NCI-H1048 (cell line): Measurements from ENCODE around the gene DLGAP1.
"Not testable (repeated sequence)": the region's sequence is repeated elsewhere in the genome, so short reads cannot be mapped to it uniquely, and the experiment has no call there.

Source experiments
- DNase-seq: peaks from one replicate; lab custom pipeline; 2025; lab: John Stamatoyannopoulos, UW

Gene DLGAP1

DNA sequence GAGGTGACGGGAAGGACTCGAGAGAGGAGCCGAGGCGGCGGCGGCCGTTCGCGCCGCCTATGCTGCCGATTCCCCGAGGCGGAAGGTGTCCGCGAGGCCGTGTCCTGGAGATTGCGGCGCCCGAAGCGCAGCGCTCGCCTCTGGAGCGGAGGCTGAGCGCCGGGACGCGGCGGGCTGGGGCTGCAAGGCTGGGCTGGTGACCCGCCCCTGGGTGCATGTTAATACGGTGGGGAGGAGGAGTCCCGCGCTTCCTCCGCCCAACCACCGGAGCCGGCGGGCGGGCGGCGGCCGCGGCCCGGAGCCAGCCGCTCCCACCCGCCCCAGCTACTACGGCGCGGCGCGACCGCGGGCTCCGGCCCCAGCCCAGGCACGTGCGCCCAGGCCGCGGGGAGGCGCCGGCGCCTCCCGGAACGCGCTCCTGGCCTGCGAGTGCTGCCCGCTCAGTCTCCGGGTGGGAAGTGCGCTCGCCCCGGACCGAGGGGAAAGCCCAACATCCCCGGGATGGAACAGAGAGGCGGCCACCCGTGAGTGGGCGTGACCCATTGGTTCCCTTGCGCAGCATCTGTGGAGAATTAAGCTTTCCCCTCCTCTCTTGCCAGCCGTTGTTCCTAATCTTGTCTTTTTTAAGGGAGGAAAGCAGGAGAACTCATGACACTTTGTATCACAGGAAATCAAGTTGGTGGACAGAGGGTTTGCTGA, at the start of gene DLGAP1:
TSS of gene DLGAP1 (minus strand) at position 195 of the 699 bp plus-strand sequence.
- DNase-seq: no peak

DNA sequence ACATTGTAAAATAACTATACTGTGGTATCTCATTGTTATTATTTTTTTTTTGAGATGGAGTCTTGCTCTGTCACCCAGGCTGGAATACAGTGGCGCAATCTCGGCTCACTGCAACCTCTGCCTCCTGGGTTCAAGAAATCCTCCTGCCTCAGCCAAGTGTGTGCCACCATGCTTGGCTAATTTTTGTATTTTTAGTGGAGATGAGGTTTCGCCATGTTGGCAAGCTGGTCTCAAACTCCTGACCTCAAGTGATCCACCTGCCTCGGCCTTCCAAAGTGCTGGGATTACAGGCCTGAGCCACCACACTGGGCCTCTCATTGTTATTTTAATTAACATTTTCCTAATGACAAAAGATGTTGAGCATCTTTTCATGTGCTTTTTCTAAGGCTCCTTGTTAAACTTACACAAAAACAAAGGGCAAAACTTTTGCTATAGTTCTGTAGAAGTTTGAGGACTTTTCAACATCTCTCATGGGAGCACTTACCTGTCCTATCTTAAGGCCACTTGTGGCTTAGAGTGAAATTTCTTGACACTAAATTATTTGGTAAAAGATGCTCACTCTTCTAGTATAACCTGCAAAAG, 39.7 kb upstream of the DLGAP1 start:
- DNase-seq: not testable (repeated sequence)

DNA sequence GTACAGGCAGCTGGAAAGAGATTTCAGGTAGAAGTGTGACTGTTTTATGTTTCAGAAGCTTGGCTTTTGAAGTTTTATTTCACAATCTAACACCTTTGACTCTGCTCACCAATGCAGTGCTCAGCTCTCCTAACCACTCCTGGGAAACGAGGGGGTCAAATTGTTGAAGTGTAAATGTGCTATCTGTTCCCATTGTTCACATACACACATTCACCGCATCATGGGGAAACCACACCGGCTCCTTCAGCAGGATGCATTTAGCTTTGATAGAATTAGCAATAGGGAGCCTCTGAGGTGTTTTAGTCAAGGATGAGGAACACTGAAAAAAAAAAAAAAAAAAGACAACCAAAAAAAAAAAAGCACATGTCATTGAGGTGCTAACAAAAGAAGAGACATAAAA, 13.4 kb upstream of the DLGAP1 start:
- DNase-seq: no peak

DNA sequence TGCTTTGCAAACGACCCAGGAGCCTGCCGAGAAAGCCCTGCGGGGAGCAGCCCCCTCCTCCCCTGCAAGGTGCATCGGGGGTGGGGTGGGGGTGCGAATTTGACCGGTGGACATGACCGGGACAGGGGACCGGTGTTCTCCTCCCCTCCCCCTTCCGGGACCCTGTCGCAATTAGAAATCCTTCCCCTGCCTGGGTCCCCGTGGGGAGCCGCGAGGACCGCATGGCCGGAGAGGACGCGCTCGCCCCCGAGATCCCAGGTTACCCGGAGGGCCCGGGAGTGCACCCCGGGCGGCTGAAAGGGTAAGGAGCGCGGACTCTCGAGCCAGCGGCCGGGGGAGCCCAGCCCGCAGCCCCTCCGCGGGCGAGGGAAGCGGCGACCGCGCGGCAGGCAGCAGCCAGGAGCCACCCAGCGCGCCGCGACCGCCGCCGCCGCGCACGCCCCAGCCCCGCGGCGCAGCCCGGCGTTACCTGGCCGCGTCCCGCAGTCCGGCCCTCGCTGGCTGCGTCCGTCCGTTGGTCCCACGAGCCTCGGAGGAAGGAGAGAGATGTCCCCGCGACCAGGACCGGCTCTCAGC, 482 bp downstream of the DLGAP1 start:
- no peak for DNase-seq

DNA sequence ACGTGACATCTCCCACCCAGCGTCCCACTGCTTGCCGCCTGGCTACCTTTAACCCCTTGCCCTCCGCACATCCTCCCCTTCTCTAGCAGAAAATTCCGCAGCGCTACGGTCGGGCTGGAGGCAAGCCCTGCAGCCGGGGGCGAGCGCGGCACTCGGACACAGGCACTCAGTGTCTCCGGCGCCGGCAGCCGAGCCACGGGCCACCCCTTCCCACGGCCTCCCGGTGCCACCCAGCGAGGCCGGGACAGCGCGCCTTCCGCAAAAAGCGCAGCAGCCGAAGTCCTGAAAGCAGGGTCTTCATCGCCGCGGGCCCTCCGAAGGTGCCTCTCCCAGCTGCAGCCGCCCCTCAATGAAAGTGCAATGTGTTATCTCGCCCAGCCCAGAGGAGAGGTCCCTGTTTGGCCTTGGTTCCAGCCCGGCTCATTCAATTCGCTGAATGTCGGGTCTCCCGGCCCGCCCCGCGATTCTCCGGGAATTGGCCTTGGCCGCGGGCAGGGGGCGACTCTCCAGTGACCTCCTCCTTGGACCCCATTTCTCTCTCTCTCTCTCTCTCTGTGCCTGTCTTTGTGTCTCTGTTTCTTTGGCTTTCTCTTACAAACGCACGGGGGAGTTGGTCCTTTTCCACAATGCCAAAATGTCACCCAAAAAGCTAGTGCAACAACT, 1.1 kb downstream of the DLGAP1 start:
- no peak for DNase-seq

DNA sequence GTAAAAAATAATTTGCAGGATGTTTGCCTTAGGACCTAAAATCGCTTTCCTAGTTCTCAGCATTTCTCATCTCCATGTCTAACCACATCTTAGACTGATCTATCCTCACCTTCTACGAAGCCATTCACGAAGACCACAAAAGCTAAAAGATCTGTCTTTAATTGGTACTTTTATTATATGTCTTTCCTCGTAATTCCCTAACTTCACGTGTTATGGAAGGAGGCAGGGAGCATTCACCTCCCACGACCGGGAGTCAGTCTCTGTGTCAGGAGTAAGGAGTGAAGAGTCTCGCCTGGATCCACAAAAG, 1.6 kb downstream of the DLGAP1 start:
- DNase-seq: no peak

DNA sequence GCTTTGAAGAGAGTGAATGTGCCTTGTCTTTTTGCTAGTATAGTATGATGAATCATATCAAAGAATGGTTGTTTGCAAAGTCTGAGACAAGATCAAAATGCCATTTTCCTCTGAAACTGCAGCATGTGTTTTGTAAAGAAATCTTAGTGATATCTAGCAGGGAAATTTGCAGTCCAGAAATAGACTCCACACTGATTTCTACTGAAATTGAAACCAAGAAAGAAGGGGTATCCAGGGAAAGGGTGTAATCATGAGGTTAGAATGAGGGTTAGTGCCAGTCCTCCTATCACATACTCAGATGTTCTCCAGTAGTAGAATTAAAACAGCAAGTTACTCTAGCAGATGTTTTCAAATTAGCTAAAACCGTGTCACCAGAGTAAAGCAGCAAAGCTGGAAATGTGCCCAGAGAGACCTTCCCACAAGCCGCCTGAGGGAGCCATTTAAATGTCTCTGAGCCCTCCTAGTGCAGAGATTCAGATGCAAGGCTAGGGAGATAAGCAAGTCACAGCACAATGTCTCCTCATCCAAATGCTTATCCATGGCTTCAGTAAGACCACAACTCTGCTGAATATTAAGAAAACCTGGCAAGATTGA, 4.9 kb downstream of the DLGAP1 start:
- DNase-seq: no peak

DNA sequence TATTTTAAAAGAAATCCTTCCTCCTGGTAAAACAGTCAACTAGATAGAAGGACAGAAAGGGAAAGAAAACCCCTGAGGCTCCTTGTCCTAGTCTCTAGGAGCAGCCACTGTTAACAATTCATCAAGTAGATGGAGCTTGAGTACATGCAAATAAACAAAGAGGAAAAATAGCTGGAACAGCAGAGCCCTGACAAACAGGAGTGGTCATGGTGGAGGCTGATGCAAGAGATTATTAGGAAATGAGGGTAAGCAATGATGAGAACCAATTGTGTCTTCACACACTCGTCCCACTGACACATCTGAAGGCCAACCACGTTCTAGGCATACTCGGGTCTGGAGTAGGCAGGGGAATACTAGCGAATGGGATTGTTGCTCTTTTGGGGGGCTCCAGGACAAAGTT, 9.2 kb downstream of the DLGAP1 start:
- no peak for DNase-seq

DNA sequence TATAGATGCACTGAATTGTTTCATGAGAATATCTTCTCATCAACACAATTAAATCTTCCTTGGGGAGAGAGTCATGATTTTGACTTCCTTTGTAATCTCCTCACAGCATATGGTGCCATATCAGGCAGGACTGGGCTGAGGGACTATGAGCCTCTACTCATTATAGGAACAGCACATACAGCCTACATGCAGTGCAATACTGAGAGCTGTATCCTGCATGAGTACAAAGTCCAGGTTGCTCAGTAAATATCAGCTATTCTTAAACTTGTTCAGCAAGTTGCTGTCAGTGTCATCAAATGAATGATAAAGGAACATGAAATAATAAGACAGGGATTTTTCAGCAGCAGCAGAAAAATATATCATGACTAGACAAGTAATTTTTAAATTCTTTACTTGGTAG, 10.8 kb downstream of the DLGAP1 start:
- no peak for DNase-seq

DNA sequence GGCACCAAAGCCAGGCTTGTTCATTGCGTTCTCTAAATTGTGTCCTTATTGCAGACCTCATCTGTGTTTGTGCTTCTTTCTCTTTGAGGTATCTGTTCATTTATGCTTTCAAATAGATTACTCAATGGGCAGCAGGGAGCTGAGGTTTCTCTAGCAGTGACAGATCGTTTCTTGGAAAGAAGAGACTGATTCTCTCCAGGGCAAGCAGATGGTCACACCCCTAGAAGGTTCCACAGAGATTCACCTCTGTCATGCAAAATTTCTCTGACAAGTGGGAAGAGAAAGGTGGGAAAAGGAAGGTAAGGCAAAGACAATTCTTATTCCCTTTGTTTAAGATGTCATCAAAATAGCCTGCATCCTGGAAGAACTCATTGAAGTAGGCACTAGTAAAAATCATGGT, 14.0 kb downstream of the DLGAP1 start:
- DNase-seq: no peak

DNA sequence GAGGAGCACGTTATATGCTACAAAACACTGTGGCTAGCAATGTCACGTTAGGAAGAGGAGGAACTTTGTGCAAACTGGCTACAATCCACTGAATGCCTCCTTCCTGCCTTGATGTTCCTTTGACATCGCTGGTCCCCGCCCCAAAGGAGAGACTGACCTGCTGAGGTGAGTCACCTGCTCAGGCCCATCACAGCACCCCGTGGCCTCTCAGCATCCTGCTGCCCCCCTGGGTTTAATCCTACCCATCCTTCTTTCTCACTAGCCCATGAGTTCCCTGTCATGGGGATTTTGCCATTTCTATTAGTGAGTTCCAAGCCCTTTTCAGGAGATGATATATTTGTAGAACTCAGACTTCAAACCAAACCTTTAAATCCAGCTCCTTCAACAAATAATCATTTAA, 16.2 kb downstream of the DLGAP1 start:
- DNase-seq: no peak

DNA sequence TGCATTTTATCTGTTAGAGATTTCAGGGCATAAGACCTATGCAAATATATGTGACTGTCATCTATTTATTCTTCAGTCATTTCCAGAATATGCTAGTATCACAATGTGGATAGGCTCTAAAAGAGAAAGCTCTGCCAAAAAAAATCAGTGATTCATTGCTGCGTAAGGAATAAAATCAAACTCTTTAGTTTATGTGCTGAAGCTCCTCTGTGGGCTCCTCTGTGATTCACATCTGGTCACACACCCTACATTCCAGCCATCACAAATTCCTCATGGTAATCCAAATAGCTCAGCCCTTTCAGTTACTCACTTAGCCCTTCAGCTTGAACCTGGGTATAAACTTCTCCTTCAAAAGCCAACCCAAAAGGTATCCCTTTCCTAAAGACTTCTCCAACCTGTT, 21.4 kb downstream of the DLGAP1 start:
- DNase-seq: no peak

DNA sequence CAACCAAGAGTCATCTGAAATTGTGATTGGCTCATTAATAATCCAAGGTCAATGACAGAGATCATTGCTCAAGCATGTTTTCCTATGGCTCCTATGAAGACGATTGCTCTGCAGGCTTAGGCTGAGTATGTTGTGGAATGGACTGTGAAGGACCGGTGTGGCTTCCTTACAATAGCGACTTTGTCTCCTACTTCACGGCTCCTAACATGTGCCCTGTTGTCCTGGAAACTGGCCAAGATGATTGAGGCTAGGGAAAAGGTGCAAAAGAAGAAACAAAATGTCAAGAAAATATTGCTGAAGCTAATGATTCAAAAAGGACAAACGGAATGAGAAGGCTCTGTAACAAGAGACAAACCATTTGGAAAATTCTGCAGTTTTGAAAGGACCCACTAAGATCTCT, 24.3 kb downstream of the DLGAP1 start:
- DNase-seq: no peak

DNA sequence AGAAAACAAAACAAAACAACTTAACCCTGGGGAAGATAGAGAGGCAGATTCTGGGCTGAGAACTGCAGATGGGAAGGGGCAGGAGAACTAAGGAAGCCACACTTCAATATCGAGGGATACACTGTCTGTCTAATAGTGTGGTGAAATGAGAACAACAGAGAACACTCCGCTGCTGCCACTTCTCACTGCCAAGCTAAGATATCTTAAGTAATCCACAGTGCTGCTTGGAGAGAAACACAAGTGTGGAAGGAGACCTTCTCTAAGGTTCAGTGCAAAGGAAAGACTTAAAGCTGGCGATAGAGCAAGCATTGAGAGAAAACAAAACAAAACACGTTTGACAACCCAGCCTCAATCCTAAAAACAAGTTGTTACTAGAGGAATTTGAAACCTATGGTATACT, 37.4 kb downstream of the DLGAP1 start:
- no peak for DNase-seq

DNA sequence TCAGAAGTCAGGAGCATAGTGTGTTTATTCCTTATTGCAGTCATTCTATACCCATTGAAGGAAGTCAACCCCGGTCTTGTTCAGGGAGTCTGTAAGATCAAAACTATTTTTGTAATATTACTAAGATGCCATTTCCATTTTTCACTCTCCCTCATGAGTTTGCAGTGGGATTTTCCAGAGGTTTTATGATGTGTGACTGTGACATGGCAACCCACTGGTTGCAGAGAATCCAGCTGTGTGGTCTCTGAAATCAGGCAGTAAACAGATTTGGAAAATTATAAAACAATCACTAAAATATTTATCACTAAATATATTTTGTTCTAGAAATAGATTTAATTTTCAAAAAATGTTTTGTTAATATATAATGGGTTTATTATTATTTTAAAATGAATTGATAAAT, 38.1 kb downstream of the DLGAP1 start:
- no peak for DNase-seq

DNA sequence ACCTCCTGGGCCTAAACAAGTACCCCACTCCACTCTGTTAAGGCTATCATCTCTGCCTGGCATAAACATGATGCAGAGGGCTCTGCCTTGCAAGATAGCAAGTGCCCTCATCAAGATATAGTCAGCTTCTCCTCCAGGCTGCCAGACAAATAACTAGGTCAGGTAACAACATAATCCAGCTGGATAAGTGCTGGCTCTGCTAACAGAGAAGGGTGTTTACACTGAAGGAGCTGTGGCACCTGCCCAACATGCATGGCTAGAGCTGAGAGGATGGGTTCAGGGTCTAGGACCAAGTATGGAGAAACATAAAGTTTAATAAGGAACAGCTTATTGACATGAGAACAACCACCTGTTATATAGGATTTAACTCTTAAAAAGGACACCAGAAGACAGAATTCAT, 42.8 kb downstream of the DLGAP1 start:
- no peak for DNase-seq

DNA sequence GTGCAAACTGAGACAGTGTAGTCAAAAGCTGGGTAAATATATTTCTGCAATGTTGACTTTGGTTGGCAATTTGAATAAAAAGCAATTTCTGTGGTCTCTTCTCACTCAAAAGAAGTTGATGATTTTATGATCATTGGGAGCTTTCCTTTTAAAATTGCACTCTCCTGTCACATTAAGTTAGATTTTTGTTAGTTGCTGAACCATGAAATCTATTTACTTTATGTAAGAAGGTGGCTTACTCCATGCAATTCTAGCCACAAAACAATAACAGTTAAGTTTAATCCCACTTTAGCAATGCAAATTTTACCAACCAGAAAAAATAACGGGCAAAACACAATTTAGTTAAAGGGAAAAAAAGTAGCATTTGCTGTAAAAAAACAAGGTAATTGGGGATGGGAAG, 48.3 kb downstream of the DLGAP1 start:
- DNase-seq: no peak

DNA sequence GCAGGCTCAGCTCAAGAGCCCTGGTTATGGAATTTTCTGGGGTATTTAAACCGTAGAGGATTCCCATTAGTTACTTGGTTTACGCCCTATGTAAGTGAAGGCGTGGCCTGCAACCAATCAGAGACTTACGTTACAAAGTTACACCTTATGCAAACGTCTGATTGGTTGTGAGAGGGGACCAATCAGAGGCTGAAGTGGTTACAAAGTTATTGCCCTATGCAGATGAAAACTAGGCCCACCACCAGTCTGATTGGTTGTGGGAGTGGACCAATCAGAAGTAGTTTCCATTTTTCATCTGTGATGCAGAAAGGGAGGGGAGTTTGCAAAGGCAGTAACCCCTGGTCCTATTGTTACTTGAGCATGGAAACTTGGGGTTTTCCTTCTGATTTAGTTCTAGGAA, 49.1 kb downstream of the DLGAP1 start:
- DNase-seq: no peak

DNA sequence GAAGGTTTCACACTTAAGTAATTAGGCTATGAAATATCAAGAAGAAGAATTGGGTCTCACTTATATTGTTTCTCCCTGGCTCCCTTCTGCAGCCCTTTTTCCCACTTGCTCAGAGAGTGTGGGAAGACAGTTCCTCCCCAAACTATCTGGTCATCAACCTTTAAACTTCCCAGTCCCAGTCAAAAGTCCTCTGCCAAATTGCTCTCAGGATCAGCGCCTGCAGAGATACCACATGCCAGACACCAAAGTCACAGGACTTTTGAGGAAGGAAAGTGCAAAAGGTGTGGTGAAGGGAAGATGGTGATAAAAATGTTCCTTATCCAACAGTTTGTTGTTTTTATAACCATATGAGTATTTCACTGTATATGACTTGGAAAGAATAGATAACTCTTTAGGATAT, 51.3 kb downstream of the DLGAP1 start:
- no peak for DNase-seq

DNA sequence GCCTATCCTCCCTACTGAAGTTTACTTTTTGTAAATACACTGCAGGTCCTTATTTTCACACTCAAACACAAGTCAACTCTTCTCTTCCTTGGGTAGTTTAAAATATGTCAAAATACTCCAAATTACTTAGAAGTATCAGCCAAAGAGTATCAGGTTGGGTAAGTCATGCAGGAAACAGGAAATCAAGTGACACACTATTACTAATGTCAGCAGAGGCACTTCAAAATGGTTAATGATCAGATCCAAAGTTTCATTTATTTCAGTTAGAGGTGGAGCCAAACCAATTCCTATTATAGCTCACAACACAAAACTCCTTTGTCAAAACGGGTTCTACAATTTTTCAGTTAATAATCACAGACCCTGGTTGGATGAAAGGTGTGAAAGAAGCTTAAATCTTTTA, 54.2 kb downstream of the DLGAP1 start:
- no peak for DNase-seq

DNA sequence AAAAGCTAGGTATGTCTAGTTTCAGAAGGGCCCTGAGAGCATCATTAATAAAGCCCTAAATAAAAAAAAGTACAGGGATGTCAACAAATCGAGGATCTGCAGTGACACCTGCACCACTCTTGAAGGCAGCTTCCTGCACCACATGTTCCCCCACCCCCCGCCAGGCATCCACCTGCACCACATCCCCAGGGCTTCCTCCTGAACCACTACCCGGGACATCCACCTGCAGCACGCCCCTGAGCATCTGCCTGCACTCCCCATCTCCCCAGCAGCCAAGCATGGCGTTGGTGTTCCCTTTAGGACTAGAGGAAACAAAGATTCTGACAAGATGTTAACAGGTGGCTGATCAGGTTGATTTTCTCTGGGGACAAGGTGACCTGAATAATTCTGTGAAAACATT, 55.2 kb downstream of the DLGAP1 start:
- no peak for DNase-seq

DNA sequence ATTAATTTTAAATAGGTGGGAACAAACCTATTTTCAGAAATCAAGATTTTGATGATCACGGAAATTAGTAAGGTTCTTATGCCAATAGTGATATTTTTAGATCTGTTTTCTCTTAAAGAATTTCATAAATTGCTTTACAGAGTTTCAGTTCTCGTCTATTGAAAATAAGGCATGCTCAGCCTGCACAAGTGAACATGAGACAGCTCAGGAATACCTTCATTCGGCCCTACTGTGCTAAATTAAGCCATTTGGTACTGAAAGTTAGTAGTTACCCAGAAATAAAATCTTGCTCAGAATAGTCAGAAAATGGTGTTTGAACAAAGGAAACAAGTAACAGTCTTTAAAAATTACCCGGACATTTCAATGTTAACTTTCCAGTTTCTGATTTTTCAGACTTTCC, 60.4 kb downstream of the DLGAP1 start:
- no peak for DNase-seq

DNA sequence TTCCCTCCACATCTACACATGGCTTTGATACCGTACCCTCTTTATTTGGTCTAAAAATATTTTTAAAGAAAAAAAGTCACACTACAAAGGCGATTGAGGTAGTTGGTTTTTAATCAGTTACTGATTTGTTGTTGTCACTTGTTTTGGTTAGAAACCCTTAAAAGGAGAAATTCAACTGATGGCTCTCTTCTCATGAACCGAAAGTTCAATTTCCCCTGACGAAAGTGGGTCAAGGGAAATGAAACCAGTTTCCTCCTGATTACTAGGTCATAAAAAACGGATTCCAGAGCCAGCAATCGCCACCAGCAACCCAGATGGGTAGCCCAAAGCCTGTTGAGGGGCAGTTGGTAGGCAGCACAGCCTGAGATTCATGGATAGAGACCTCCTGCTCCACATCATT, 63.2 kb downstream of the DLGAP1 start:
- DNase-seq: no peak
